BLaER1 (cell line): ENCODE data around the gene ZNF14.
"Not testable (repeated sequence)": the region's sequence is repeated elsewhere in the genome, so short reads cannot be mapped to it uniquely, and the experiment has no call there.

Experiments
- H3K27ac ChIP-seq: shearing (Covaris generic); formaldehyde crosslinking; 2 replicates; pipeline ENCODE4 v1.8.1; 2022
- H3K27me3 ChIP-seq: shearing (Covaris generic); formaldehyde crosslinking; 2 replicates; pipeline ENCODE4 v1.8.1; 2022
- H3K36me3 ChIP-seq: shearing (Covaris generic); formaldehyde crosslinking; 2 replicates; pipeline ENCODE4 v1.8.1; 2022
- H3K4me1 ChIP-seq: shearing (Covaris generic); formaldehyde crosslinking; 2 replicates; pipeline ENCODE4 v1.8.1; 2022
- H3K4me2 ChIP-seq: shearing (Covaris generic); formaldehyde crosslinking; 2 replicates; pipeline ENCODE4 v1.8.1; 2022
- H3K4me3 ChIP-seq: shearing (Covaris generic); formaldehyde crosslinking; 2 replicates; pipeline ENCODE4 v1.8.1; 2022
- H3K9ac ChIP-seq: shearing (Covaris generic); formaldehyde crosslinking; 2 replicates; pipeline ENCODE4 v1.8.1; 2022
- H3K9me3 ChIP-seq: shearing (Covaris generic); formaldehyde crosslinking; 2 replicates; pipeline ENCODE4 v1.8.1; 2022
- H4K20me1 ChIP-seq: shearing (Covaris generic); formaldehyde crosslinking; 2 replicates; pipeline ENCODE4 v1.8.1; 2022
- Cebpa-rat ChIP-seq: shearing (Covaris generic); IDR thresholded peaks from 2 replicates; pipeline ENCODE4 v1.8.1; 2022

Gene ZNF14

GRCh38 chr19:19696386-19696785, 36.5 kb downstream of the ZNF14 start:
- Histone ChIP-seq H3K9ac (no peak overlapping the region), H3K27ac (no peak overlapping the region), H3K4me1 (no peaks in the 10 kb centered on the region), H3K36me3 (peaks cover 12% of the 10 kb centered on the region; the same call in 1 of the 2 replicates), H3K9me3 (peaks cover 27% of the 10 kb centered on the region), H3K27me3 (no peaks in the 10 kb centered on the region), H3K4me3 (no peak overlapping the region), H4K20me1 (no peaks in the 10 kb centered on the region), H3K4me2 (no peak overlapping the region)
- TF ChIP-seq Cebpa-rat = no peak

- H3K27ac ChIP-seq = no peak overlapping the region
- no peaks in the 10 kb centered on the region for H3K27me3 ChIP-seq
- H3K36me3 ChIP-seq = peaks cover 16% of the 10 kb centered on the region; the same call in 1 of the 2 replicates
- no peak overlapping the region for H3K9ac ChIP-seq
- H3K9me3 ChIP-seq = peaks cover 33% of the 10 kb centered on the region
- H3K4me3 ChIP-seq = no peak overlapping the region
- no peaks in the 10 kb centered on the region for H3K4me1 ChIP-seq
- no peak for TF ChIP-seq Cebpa-rat
- H3K4me2 ChIP-seq = no peak overlapping the region
- no peaks in the 10 kb centered on the region for H4K20me1 ChIP-seq
Observed at GRCh38 chr19:19691683-19692082, 41.2 kb downstream of the ZNF14 start.

- H3K36me3 ChIP-seq = peaks cover 39% of the 10 kb centered on the region
- not testable (repeated sequence) for H3K4me1 ChIP-seq, H3K27me3 ChIP-seq, H3K4me2 ChIP-seq, H3K27ac ChIP-seq, H4K20me1 ChIP-seq, H3K4me3 ChIP-seq, H3K9ac ChIP-seq
- H3K9me3 ChIP-seq = peaks cover 52% of the 10 kb centered on the region
Observed at GRCh38 chr19:19689023-19689422, 43.9 kb downstream of the ZNF14 start.

GRCh38 chr19:19687090-19687489, 45.8 kb downstream of the ZNF14 start:
- no peak for TF ChIP-seq Cebpa-rat
- Histone ChIP-seq H3K27me3 (no peaks in the 10 kb centered on the region), H4K20me1 (no peaks in the 10 kb centered on the region), H3K4me1 (no peaks in the 10 kb centered on the region), H3K9me3 (peaks cover 72% of the 10 kb centered on the region), H3K27ac (no peak overlapping the region), H3K4me2 (no peak overlapping the region), H3K36me3 (peaks cover 58% of the 10 kb centered on the region), H3K9ac (no peak overlapping the region), H3K4me3 (no peak overlapping the region)

GRCh38 chr19:19686580-19686979, 46.3 kb downstream of the ZNF14 start:
- peaks cover 60% of the 10 kb centered on the region for H3K36me3 ChIP-seq
- H3K27ac ChIP-seq = no peak overlapping the region
- peaks cover 72% of the 10 kb centered on the region for H3K9me3 ChIP-seq
- H3K4me3 ChIP-seq = no peak overlapping the region
- no peak overlapping the region for H3K9ac ChIP-seq
- no peak overlapping the region for H3K4me2 ChIP-seq
- H4K20me1 ChIP-seq = no peaks in the 10 kb centered on the region
- H3K27me3 ChIP-seq = no peaks in the 10 kb centered on the region
- TF ChIP-seq Cebpa-rat = no peak
- no peaks in the 10 kb centered on the region for H3K4me1 ChIP-seq

- H3K4me2 ChIP-seq, H3K4me3 ChIP-seq, H3K27ac ChIP-seq, H3K9ac ChIP-seq, H4K20me1 ChIP-seq, H3K4me1 ChIP-seq, H3K27me3 ChIP-seq: not testable (repeated sequence)
- Histone ChIP-seq H3K36me3 (peaks cover 63% of the 10 kb centered on the region), H3K9me3 (peaks cover 72% of the 10 kb centered on the region)
Observed at GRCh38 chr19:19686119-19686518, 46.8 kb downstream of the ZNF14 start.

GRCh38 chr19:19679176-19680073, 53.5 kb downstream of the ZNF14 start:
- no peak overlapping the region for H3K4me2 ChIP-seq
- H3K4me1 ChIP-seq = no peaks in the 10 kb centered on the region
- H3K27ac ChIP-seq = no peak overlapping the region
- peaks cover 100% of the 10 kb centered on the region for H3K9me3 ChIP-seq
- no peak for TF ChIP-seq Cebpa-rat
- H4K20me1 ChIP-seq = no peaks in the 10 kb centered on the region
- peaks cover 99% of the 10 kb centered on the region for H3K36me3 ChIP-seq
- no peak overlapping the region for H3K9ac ChIP-seq
- H3K27me3 ChIP-seq = no peaks in the 10 kb centered on the region
- no peak overlapping the region; the same call in 1 of the 2 replicates for H3K4me3 ChIP-seq

GRCh38 chr19:19677579-19677978, 55.3 kb downstream of the ZNF14 start:
- TF ChIP-seq Cebpa-rat = no peak
- H3K27ac ChIP-seq = no peak overlapping the region
- no peaks in the 10 kb centered on the region for H3K27me3 ChIP-seq
- no peaks in the 10 kb centered on the region for H4K20me1 ChIP-seq
- H3K4me3 ChIP-seq = peak overlapping the region; percentile 31; the same call in 1 of the 2 replicates
- H3K4me2 ChIP-seq = no peak overlapping the region
- H3K36me3 ChIP-seq = peaks cover 99% of the 10 kb centered on the region
- H3K4me1 ChIP-seq = no peaks in the 10 kb centered on the region
- no peak overlapping the region for H3K9ac ChIP-seq
- H3K9me3 ChIP-seq = peaks cover 100% of the 10 kb centered on the region

GRCh38 chr19:19674315-19674714, 58.6 kb downstream of the ZNF14 start:
- Histone ChIP-seq H4K20me1 (no peaks in the 10 kb centered on the region), H3K36me3 (peaks cover 83% of the 10 kb centered on the region), H3K27ac (no peak overlapping the region), H3K4me1 (peaks cover 14% of the 10 kb centered on the region), H3K9me3 (peaks cover 91% of the 10 kb centered on the region), H3K4me3 (no peak overlapping the region), H3K4me2 (no peak overlapping the region), H3K27me3 (no peaks in the 10 kb centered on the region), H3K9ac (no peak overlapping the region)
- TF ChIP-seq Cebpa-rat = no peak

GRCh38 chr19:19672816-19673215, 60.1 kb downstream of the ZNF14 start:
- Histone ChIP-seq H4K20me1 (no peaks in the 10 kb centered on the region), H3K27ac (no peak overlapping the region), H3K4me2 (no peak overlapping the region), H3K9ac (no peak overlapping the region), H3K27me3 (no peaks in the 10 kb centered on the region), H3K4me3 (no peak overlapping the region), H3K36me3 (peaks cover 68% of the 10 kb centered on the region), H3K4me1 (peaks cover 20% of the 10 kb centered on the region), H3K9me3 (peaks cover 76% of the 10 kb centered on the region)
- TF ChIP-seq Cebpa-rat = no peak
